Keratinocyte (primary cell): ENCODE measurements around the gene ARL6. TPM values are rescaled to one million over a fixed set of nuclear protein-coding genes. Genes with fewer than 3 reads are reported as not detected.

Experiments
- DNase-seq: peaks from one replicate; pipeline ENCODE4 v3.0.0-alpha.2; 2011; ENCODE audit warnings: low read depth, missing footprints, low spot score
- FAIRE-seq: peaks from 2 replicates; lab custom pipeline; 2011; peaks lifted over from hg19 to GRCh38; lab: Jason Lieb, UNC
- H2AFZ ChIP-seq: 2 replicates; pipeline ENCODE4 v1.6.0; 2012; ENCODE audit warnings: low read length, control low read depth, inconsistent platforms; ENCODE audit not compliant: control insufficient read depth
- H3K27ac ChIP-seq: 2 replicates; pipeline ENCODE4 v1.5.1; 2011; ENCODE audit warnings: low read length; ENCODE audit not compliant: control insufficient read depth, insufficient read depth
- H3K27me3 ChIP-seq: 3 replicates; pipeline ENCODE4 v1.6.0; 2011; ENCODE audit warnings: low read length; ENCODE audit not compliant: control insufficient read depth, insufficient read depth; ENCODE audit errors: extremely low read depth
- H3K36me3 ChIP-seq, 2 experiments: 2 replicates in 1 of 2; 3 replicates in 1 of 2; pipeline ENCODE4 v1.5.1; 2011; ENCODE audit warnings: low read length in 2 of 2, mild to moderate bottlenecking in 1 of 2; ENCODE audit not compliant: control insufficient read depth in 2 of 2, insufficient read depth in 2 of 2; ENCODE audit errors: extremely low read depth in 1 of 2
- H3K4me1 ChIP-seq: 3 replicates; pipeline ENCODE4 v1.5.1; 2011; ENCODE audit warnings: low read length; ENCODE audit not compliant: control insufficient read depth, insufficient read depth; ENCODE audit errors: extremely low read depth
- H3K4me2 ChIP-seq: 3 replicates; pipeline ENCODE4 v1.6.0; 2011; ENCODE audit warnings: low read depth, low read length; ENCODE audit not compliant: control insufficient read depth, insufficient read depth; ENCODE audit errors: extremely low read depth
- H3K4me3 ChIP-seq, 3 experiments: fragments of 200-600 bp in 1 of 3; sonication (generic) in 1 of 3; 2 replicates in 2 of 3; 3 replicates in 1 of 3; pipeline ENCODE4 v1.5.1; 2011 to 2016; ENCODE audit warnings: low read length in 3 of 3, mild to moderate bottlenecking in 3 of 3, control low read depth in 2 of 3, inconsistent platforms in 1 of 3, low read depth in 1 of 3, mixed read lengths in 1 of 3, mixed run types in 1 of 3, moderate library complexity in 1 of 3; ENCODE audit not compliant: control insufficient read depth in 2 of 3, insufficient read depth in 2 of 3; ENCODE audit errors: extremely low read depth in 1 of 3
- H3K79me2 ChIP-seq: 2 replicates; pipeline ENCODE4 v1.6.0; 2012; ENCODE audit warnings: low read length; ENCODE audit not compliant: control insufficient read depth, insufficient read depth
- H3K9ac ChIP-seq: 3 replicates; pipeline ENCODE4 v1.6.0; 2011; ENCODE audit warnings: low read length; ENCODE audit not compliant: control insufficient read depth, insufficient read depth; ENCODE audit errors: extremely low read depth
- H3K9me1 ChIP-seq: 3 replicates; pipeline ENCODE4 v1.6.0; 2011; ENCODE audit warnings: low read length; ENCODE audit not compliant: control insufficient read depth, insufficient read depth; ENCODE audit errors: extremely low read depth
- H3K9me3 ChIP-seq: 2 replicates; pipeline ENCODE4 v1.5.1; 2012; ENCODE audit warnings: low read depth, low read length; ENCODE audit not compliant: control insufficient read depth
- H4K20me1 ChIP-seq: 3 replicates; pipeline ENCODE4 v1.6.0; 2011; ENCODE audit warnings: low read length; ENCODE audit not compliant: control insufficient read depth, insufficient read depth; ENCODE audit errors: extremely low read depth
- EZH2 ChIP-seq: IDR thresholded peaks from one replicate; pipeline ENCODE4 v1.6.1; 2012; ENCODE audit warnings: inconsistent platforms, mild to moderate bottlenecking, low read length, moderate library complexity
- dilution Hi-C: fragments of 300-500 bp; cut with MboI; formaldehyde crosslinking; loops from one replicate; pipeline ENCODE4 v1.7.0; 2020; ENCODE audit warnings: low sequenced_read_pairs; ENCODE audit not compliant: extremely low pct_ligation_motif_present
- polyA plus RNA-seq, 5 experiments: library from polyadenylated mRNA; depleted of rRNA in 3 of 5; stranded (reverse) in 3 of 5; stranded (forward) in 1 of 5; unstranded in 1 of 5; fragments of >200 nt; gene quantifications; 1 replicate in 1 of 5; 2 replicates in 3 of 5; 3 replicates in 1 of 5; pipeline versions ENCODE4 v1.2.1 to v1.2.3, GENCODE V29; 2011 to 2012; ENCODE audit warnings: missing spikeins in 2 of 5, low read depth in 1 of 5, low replicate concordance in 1 of 5
- TF ChIP-seq, protein P1 (sequence below), 3 experiments: IDR thresholded peaks in 1 of 3; conservative IDR thresholded peaks in 1 of 3; optimal IDR thresholded peaks in 1 of 3; 2 replicates in 2 of 3; 3 replicates in 1 of 3; pipeline versions ENCODE3 to v1.5.1; 2011; ENCODE audit warnings: low read length in 3 of 3, mild to moderate bottlenecking in 3 of 3, moderate library complexity in 2 of 3, control low read depth in 1 of 3, inconsistent platforms in 1 of 3; ENCODE audit not compliant: insufficient read depth in 2 of 3; ENCODE audit errors: extremely low read depth in 1 of 3

Gene ARL6
- polyA plus RNA-seq, 1 donor (not counting 4 experiments of a cell fraction or from before 2014, with no cell fraction given): 8.3 TPM

DNA sequence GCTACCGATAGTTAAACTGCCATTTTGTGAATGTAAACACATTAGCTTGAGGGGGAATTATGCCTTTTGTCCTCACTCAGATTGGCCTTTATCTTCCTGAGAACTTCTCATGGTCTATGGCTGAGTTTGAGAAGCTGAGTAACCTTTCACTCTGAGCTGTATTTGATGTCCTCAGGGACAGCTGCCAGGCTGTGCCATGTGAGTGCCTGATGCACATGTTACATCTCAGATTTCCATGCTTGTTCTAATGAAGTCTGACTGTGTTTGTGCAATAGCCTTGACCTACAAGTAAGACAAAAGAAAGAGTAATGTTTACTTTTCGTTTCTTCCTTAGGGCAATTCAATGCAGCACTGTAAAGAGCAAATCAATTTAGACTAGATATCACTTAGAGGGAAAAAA lies 44.1 kb upstream of the ARL6 start:
- no peak for TF ChIP-seq EZH2
- TF ChIP-seq, protein P1, sequence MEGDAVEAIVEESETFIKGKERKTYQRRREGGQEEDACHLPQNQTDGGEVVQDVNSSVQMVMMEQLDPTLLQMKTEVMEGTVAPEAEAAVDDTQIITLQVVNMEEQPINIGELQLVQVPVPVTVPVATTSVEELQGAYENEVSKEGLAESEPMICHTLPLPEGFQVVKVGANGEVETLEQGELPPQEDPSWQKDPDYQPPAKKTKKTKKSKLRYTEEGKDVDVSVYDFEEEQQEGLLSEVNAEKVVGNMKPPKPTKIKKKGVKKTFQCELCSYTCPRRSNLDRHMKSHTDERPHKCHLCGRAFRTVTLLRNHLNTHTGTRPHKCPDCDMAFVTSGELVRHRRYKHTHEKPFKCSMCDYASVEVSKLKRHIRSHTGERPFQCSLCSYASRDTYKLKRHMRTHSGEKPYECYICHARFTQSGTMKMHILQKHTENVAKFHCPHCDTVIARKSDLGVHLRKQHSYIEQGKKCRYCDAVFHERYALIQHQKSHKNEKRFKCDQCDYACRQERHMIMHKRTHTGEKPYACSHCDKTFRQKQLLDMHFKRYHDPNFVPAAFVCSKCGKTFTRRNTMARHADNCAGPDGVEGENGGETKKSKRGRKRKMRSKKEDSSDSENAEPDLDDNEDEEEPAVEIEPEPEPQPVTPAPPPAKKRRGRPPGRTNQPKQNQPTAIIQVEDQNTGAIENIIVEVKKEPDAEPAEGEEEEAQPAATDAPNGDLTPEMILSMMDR (optimal IDR thresholded peaks at IDR 0.05 in 1 of 3, IDR thresholded peaks at IDR 0.05 in 1 of 3, conservative IDR thresholded peaks at IDR 0.05 in 1 of 3; ENCODE audit: extremely low read depth in 1 of 3, insufficient read depth in 2 of 3, low read length in 3 of 3): no peak
- H3K4me2 ChIP-seq: no peak overlapping the region
- H3K4me1 ChIP-seq: no peaks in the 10 kb centered on the region
- no peak overlapping the region for H3K4me3 ChIP-seq
- no peaks in the 10 kb centered on the region for H3K79me2 ChIP-seq
- no peak overlapping the region for H3K9ac ChIP-seq
- no peak for DNase-seq
- no peak overlapping the region for H2AFZ ChIP-seq
- H3K27ac ChIP-seq: no peak overlapping the region
- dilution Hi-C loops: no loop called here
- no peaks in the 10 kb centered on the region for H3K9me1 ChIP-seq
- no peaks in the 10 kb centered on the region for H3K9me3 ChIP-seq
- no peaks in the 10 kb centered on the region for H3K27me3 ChIP-seq
- FAIRE-seq: no peak
- no peaks in the 10 kb centered on the region for H3K36me3 ChIP-seq
- no peaks in the 10 kb centered on the region for H4K20me1 ChIP-seq

DNA sequence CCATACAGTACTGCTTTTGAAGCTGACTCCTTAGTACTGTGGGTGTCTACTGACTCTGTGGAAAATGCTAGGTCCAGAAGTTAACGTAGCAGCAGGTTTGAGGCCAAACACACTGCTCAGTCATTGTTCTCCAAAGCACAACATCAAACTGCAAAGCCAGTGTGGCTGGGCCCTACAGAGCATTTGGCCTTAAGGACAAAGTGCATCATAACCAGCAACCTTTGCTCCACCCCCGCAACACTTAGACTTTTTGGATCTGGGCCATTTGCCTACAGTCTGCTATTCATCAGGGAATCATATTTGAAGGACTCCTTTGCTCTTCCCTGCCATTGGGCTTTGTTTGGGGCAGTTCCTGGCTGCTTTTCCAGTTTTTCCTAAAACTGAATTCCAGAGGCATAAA lies 43.1 kb upstream of the ARL6 start:
- H3K9me1 ChIP-seq: no peaks in the 10 kb centered on the region
- H3K9ac ChIP-seq: no peak overlapping the region
- no peaks in the 10 kb centered on the region for H3K9me3 ChIP-seq
- H3K79me2 ChIP-seq: no peaks in the 10 kb centered on the region
- H3K36me3 ChIP-seq: no peaks in the 10 kb centered on the region
- no peak overlapping the region for H2AFZ ChIP-seq
- H3K4me3 ChIP-seq: no peak overlapping the region
- no peak overlapping the region for H3K4me2 ChIP-seq
- no peaks in the 10 kb centered on the region for H4K20me1 ChIP-seq
- FAIRE-seq (no peak), DNase-seq (no peak)
- H3K27me3 ChIP-seq: no peaks in the 10 kb centered on the region
- no peaks in the 10 kb centered on the region for H3K4me1 ChIP-seq
- H3K27ac ChIP-seq: no peak overlapping the region
- dilution Hi-C loops: no loop called here
- no peak for TF ChIP-seq EZH2
- TF ChIP-seq, protein P1 (optimal IDR thresholded peaks at IDR 0.05 in 1 of 3, IDR thresholded peaks at IDR 0.05 in 1 of 3, conservative IDR thresholded peaks at IDR 0.05 in 1 of 3; ENCODE audit: extremely low read depth in 1 of 3, insufficient read depth in 2 of 3, low read length in 3 of 3): no peak
